HepG2 (cell line): Measurements from ENCODE around the gene GNB1. TPM values are rescaled to one million over a fixed set of nuclear protein-coding genes. Genes with fewer than 3 reads are reported as not detected.

Source experiments
- FOSL2 ChIP-seq: sonication (generic); formaldehyde crosslinking; IDR thresholded peaks from 2 replicates; pipeline ENCODE4 v1.4.0; 2020; ENCODE audit warnings: missing genetic modification reagents
- FUBP1 ChIP-seq: sonication (generic); formaldehyde crosslinking; IDR thresholded peaks from 2 replicates; pipeline ENCODE4 v1.5.1; 2020; ENCODE audit warnings: missing genetic modification reagents, mild to moderate bottlenecking, borderline replicate concordance
- HMGXB4 ChIP-seq, 2 experiments: sonication (generic) in 1 of 2; formaldehyde crosslinking in 1 of 2; IDR thresholded peaks; 2 replicates each; pipeline versions ENCODE4 v1.4.0 to v1.6.1; 2018 to 2020; ENCODE audit warnings: missing genetic modification reagents in 2 of 2, borderline replicate concordance in 1 of 2, low read depth in 1 of 2, mild to moderate bottlenecking in 1 of 2, missing biosample characterization in 1 of 2
- HOXA9 ChIP-seq: sonication (generic); formaldehyde crosslinking; IDR thresholded peaks from 2 replicates; pipeline ENCODE4 v1.8.1; 2022; ENCODE audit warnings: missing genetic modification reagents, mild to moderate bottlenecking, moderate library complexity, borderline replicate concordance
- KDM4B ChIP-seq: sonication (generic); formaldehyde crosslinking; IDR thresholded peaks from 2 replicates; pipeline ENCODE4 v1.4.0; 2020; ENCODE audit warnings: missing genetic modification reagents
- KDM5A ChIP-seq: fragments of 200-600 bp; sonication (generic); IDR thresholded peaks from 2 replicates; pipeline ENCODE4 v1.7.0; 2018; ENCODE audit warnings: antibody characterized with exemption, mild to moderate bottlenecking, low read length, borderline replicate concordance
- PBX2 ChIP-seq: IDR thresholded peaks from 2 replicates; pipeline ENCODE4 v1.6.1; 2016; ENCODE audit warnings: control low read depth
- PLSCR1 ChIP-seq: sonication (generic); formaldehyde crosslinking; IDR thresholded peaks from 2 replicates; pipeline ENCODE4 v1.5.0; 2020; ENCODE audit warnings: missing genetic modification reagents, mild to moderate bottlenecking, borderline replicate concordance
- REL ChIP-seq: sonication (generic); formaldehyde crosslinking; conservative IDR thresholded peaks from 2 replicates; pipeline ENCODE4 v1.8.0; 2022; ENCODE audit warnings: mild to moderate bottlenecking, missing genetic modification reagents, moderate library complexity
- SIX1 ChIP-seq: sonication (generic); formaldehyde crosslinking; IDR thresholded peaks from 2 replicates; pipeline ENCODE4 v1.4.0; 2020; ENCODE audit warnings: missing genetic modification reagents, borderline replicate concordance
- SMARCE1 ChIP-seq: fragments of 450-650 bp; IDR thresholded peaks from 2 replicates; pipeline ENCODE4 v1.6.1; 2017; ENCODE audit warnings: borderline replicate concordance
- SMC3 ChIP-seq: IDR thresholded peaks from 2 replicates; pipeline ENCODE4 v1.6.1; 2011; ENCODE audit warnings: low read length, improper control_type of control experiment
- TRIM24 ChIP-seq: sonication (generic); formaldehyde crosslinking; IDR thresholded peaks from 2 replicates; pipeline ENCODE4 v1.8.0; 2022; ENCODE audit warnings: mild to moderate bottlenecking, missing genetic modification reagents
- WIZ ChIP-seq: sonication (generic); formaldehyde crosslinking; IDR thresholded peaks from 2 replicates; pipeline ENCODE4 v1.5.1; 2020; ENCODE audit warnings: mild to moderate bottlenecking, missing genetic modification reagents
- XBP1 ChIP-seq: sonication (generic); formaldehyde crosslinking; IDR thresholded peaks from 2 replicates; pipeline ENCODE4 v1.5.0; 2020; ENCODE audit warnings: missing genetic modification reagents
- ZBTB1 ChIP-seq: sonication (generic); formaldehyde crosslinking; IDR thresholded peaks from 2 replicates; pipeline ENCODE4 v1.4.0; 2020; ENCODE audit warnings: missing genetic modification reagents, borderline replicate concordance
- ZBTB25 ChIP-seq: IDR thresholded peaks from 2 replicates; pipeline ENCODE4 v1.6.1; 2018; ENCODE audit warnings: missing genetic modification reagents
- ZNF225 ChIP-seq: sonication (generic); formaldehyde crosslinking; IDR thresholded peaks from 2 replicates; pipeline ENCODE4 v1.4.0; 2020; ENCODE audit warnings: mild to moderate bottlenecking, missing genetic modification reagents
- ZNF768 ChIP-seq: sonication (generic); formaldehyde crosslinking; IDR thresholded peaks from 2 replicates; pipeline ENCODE4 v1.4.0; 2020; ENCODE audit warnings: missing genetic modification reagents
- ZNF780A ChIP-seq: sonication (generic); formaldehyde crosslinking; IDR thresholded peaks from 2 replicates; pipeline ENCODE4 v1.8.0; 2022; ENCODE audit warnings: mild to moderate bottlenecking, missing genetic modification reagents, moderate library complexity
- polyA plus RNA-seq, 8 experiments: library from polyadenylated mRNA; depleted of rRNA in 3 of 8; stranded (reverse) in 7 of 8; unstranded in 1 of 8; fragments of >200 nt; fragmentation: Illumina TruSeq in 4 of 8; extraction: Trizol in 4 of 8; gene quantifications; 2 replicates each; pipeline versions ENCODE4 v1.2.1 to v1.2.3, GENCODE V29; 2011 to 2016; ENCODE audit warnings: low read depth in 4 of 8, missing spikeins in 1 of 8, mixed read lengths in 1 of 8; ENCODE audit not compliant: insufficient read depth in 1 of 8
- total RNA-seq, 5 experiments: library from RNA; depleted of rRNA; stranded (reverse); fragments of >200 nt; fragmentation: Illumina TruSeq; extraction: Trizol; gene quantifications; 2 replicates each; pipeline ENCODE4 v1.2.3, GENCODE V29; 2016; ENCODE audit warnings: low read depth in 1 of 5
- TF ChIP-seq, protein P1 (sequence below): sonication (generic); formaldehyde crosslinking; conservative IDR thresholded peaks from 2 replicates; pipeline ENCODE4 v1.8.0; 2022; ENCODE audit warnings: missing genetic modification reagents

GNB1 gene
- total and polyA plus RNA-seq, 2 of the 13 experiments (the other 11 are each of a cell fraction or from before 2014, with no cell fraction given): 66.2 to 327 TPM

DNA sequence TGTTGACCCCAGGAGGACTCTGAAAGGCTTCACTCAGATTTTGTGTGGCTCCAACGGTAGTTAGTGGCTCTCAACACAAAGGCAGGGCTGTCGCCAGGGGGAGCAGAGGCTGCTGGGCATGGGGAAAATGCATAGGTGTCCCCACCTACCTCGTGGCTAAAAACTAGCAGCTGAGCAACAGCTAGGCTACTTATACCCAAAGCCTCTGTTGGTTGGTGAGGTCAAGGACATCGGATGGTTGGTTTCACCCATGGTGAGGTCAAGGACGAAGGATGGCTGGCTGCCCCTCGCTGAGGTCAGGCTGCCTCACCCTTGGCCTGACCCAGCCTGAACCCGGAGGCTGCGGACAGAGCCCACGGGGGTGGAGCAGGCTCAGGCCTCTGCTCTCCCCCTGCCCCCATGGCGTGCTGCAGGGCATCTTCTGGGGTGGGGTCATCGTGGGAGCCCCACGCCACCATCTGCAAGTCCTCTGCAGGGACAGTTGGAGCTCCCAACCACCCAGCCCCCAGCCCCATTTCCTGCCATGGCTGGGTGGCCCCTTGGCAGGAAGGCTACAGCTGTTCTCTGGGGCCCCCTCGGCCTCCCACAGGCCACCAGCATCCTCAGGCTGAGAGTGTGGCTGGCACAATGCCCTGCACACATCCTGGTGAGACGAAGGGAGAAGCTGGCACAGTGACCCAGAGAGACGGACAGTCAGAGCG, 8.5 kb upstream of the GNB1 start (continued):
- TF ChIP-seq PLSCR1: no peak
- TF ChIP-seq XBP1: no peak
- TF ChIP-seq SMARCE1: no peak
- TF ChIP-seq KDM5A: no peak
- no peak for TF ChIP-seq WIZ (CRISPR knock-in tag)
- no peak for TF ChIP-seq ZBTB25 (CRISPR knock-in tag)
- TF ChIP-seq ZBTB1 (CRISPR knock-in tag): no peak
- peak; percentile 75 for TF ChIP-seq SMC3
- TF ChIP-seq, protein P1, sequence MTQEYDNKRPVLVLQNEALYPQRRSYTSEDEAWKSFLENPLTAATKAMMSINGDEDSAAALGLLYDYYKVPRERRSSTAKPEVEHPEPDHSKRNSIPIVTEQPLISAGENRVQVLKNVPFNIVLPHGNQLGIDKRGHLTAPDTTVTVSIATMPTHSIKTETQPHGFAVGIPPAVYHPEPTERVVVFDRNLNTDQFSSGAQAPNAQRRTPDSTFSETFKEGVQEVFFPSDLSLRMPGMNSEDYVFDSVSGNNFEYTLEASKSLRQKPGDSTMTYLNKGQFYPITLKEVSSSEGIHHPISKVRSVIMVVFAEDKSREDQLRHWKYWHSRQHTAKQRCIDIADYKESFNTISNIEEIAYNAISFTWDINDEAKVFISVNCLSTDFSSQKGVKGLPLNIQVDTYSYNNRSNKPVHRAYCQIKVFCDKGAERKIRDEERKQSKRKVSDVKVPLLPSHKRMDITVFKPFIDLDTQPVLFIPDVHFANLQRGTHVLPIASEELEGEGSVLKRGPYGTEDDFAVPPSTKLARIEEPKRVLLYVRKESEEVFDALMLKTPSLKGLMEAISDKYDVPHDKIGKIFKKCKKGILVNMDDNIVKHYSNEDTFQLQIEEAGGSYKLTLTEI (CRISPR knock-in tag): no peak
- no peak for TF ChIP-seq ZNF768
- TF ChIP-seq ZNF225: no peak
- TF ChIP-seq TRIM24 (CRISPR knock-in tag): no peak
- peak; percentile 33 to 52; a peak in 1 of 4 replicates for TF ChIP-seq HMGXB4 (CRISPR knock-in tag; IDR thresholded peaks at IDR 0.05; ENCODE audit: borderline replicate concordance in 1 of 2, low read depth in 1 of 2)
- no peak for TF ChIP-seq HOXA9
- no peak for TF ChIP-seq KDM4B (CRISPR knock-in tag)
- TF ChIP-seq FUBP1 (CRISPR knock-in tag): no peak
- TF ChIP-seq SIX1 (CRISPR knock-in tag): no peak
- no peak for TF ChIP-seq ZNF780A
- TF ChIP-seq PBX2 (CRISPR knock-in tag): no peak
- TF ChIP-seq REL (CRISPR knock-in tag): no peak
- TF ChIP-seq FOSL2 (CRISPR knock-in tag): no peak; the same call in 1 of the 2 replicates
